Measurements from ENCODE around the gene USP48. TPM values are rescaled to one million over a fixed set of nuclear protein-coding genes. Genes with fewer than 3 reads are reported as not detected.

The USP48 gene
- total RNA-seq, 2 donors from 2014 or later, result 36.2 to 47.5 TPM

- no peak overlapping the region for H3K4me3 ChIP-seq
- H3K27me3 ChIP-seq (replicated peaks; ENCODE audit: insufficient read depth), result no peaks in the 10 kb centered on the region
- no peak for DNase-seq (ENCODE audit: low spot score)
- no peak overlapping the region for H3K27ac ChIP-seq
- H3K9me3 ChIP-seq, result no peaks in the 10 kb centered on the region
- 82% methylated on average over 6 of the region's 6 CpGs for WGBS
- TF ChIP-seq CTCF (IDR thresholded peaks at IDR 0.05), result no peak
- no peak for TF ChIP-seq POLR2A (IDR thresholded peaks at IDR 0.05)
- TF ChIP-seq POLR2AphosphoS5 (IDR thresholded peaks at IDR 0.05), result no peak
- no peaks in the 10 kb centered on the region for H3K4me1 ChIP-seq (replicated peaks)
- H3K36me3 ChIP-seq, result peaks cover 0 to 6% of the 10 kb centered on the region in 2 donors
- intact Hi-C loops (cut with DNase I), result no loop called here
These were observed 93.1 kb downstream of the USP48 start for GRCh38 chr1:21689661-21690372.

GRCh38 chr1:21687081-21687529, 95.8 kb downstream of the USP48 start:
- no peak for DNase-seq (ENCODE audit: low spot score)
- Histone ChIP-seq H3K27ac (no peak overlapping the region), H3K4me3 (no peak overlapping the region), H3K36me3 (no peaks in the 10 kb centered on the region), H3K9me3 (no peaks in the 10 kb centered on the region), H3K4me1 (replicated peaks) (no peaks in the 10 kb centered on the region), H3K27me3 (replicated peaks; ENCODE audit: insufficient read depth) (no peaks in the 10 kb centered on the region)
- 97% methylated on average over 2 of the region's 2 CpGs for WGBS
- intact Hi-C loops (cut with DNase I), result no loop called here
- TF ChIP-seq POLR2AphosphoS5 (IDR thresholded peaks at IDR 0.05) (no peak), CTCF (IDR thresholded peaks at IDR 0.05) (no peak), POLR2A (IDR thresholded peaks at IDR 0.05) (no peak)

GRCh38 chr1:21685946-21686678, 96.8 kb downstream of the USP48 start:
- Histone ChIP-seq H3K27ac (no peak overlapping the region), H3K36me3 (no peaks in the 10 kb centered on the region), H3K4me1 (replicated peaks) (no peaks in the 10 kb centered on the region), H3K4me3 (no peak overlapping the region), H3K9me3 (no peaks in the 10 kb centered on the region), H3K27me3 (replicated peaks; ENCODE audit: insufficient read depth) (no peaks in the 10 kb centered on the region)
- WGBS, result 97% methylated on average over 4 of the region's 4 CpGs
- no peak for DNase-seq (ENCODE audit: low spot score)
- no peak for TF ChIP-seq POLR2AphosphoS5 (IDR thresholded peaks at IDR 0.05)
- no peak for TF ChIP-seq CTCF (IDR thresholded peaks at IDR 0.05)
- TF ChIP-seq POLR2A (IDR thresholded peaks at IDR 0.05), result no peak
- intact Hi-C loops (cut with DNase I), result no loop called here

- no peaks in the 10 kb centered on the region for H3K36me3 ChIP-seq
- no peak overlapping the region for H3K27ac ChIP-seq
- no peak overlapping the region for H3K4me3 ChIP-seq
- intact Hi-C loops (cut with DNase I), result no loop called here
- TF ChIP-seq CTCF (IDR thresholded peaks at IDR 0.05) (no peak), POLR2A (IDR thresholded peaks at IDR 0.05) (no peak), POLR2AphosphoS5 (IDR thresholded peaks at IDR 0.05) (no peak)
- peaks cover 15% of the 10 kb centered on the region for H3K4me1 ChIP-seq (replicated peaks)
- no peak for DNase-seq (ENCODE audit: low spot score)
- WGBS, result 77% methylated on average over 9 of the region's 9 CpGs
- no peaks in the 10 kb centered on the region for H3K9me3 ChIP-seq
- no peaks in the 10 kb centered on the region for H3K27me3 ChIP-seq (replicated peaks; ENCODE audit: insufficient read depth)
These were observed 101.5 kb downstream of the USP48 start for GRCh38 chr1:21681426-21681825.

Data from prostate gland (tissue), 2 donors.